HG03280 (cell line): ENCODE results near the gene ZNF92.
"Not testable (repeated sequence)": the region's sequence is repeated elsewhere in the genome, so short reads cannot be mapped to it uniquely, and the experiment has no call there.

ENCODE experiments used
- ATAC-seq: cut with Tn5 transposase; IDR thresholded peaks from one replicate; pipeline ENCODE4 v1.9.1; 2021; ENCODE audit warnings: mild to moderate bottlenecking, moderate library complexity; ENCODE audit not compliant: unreplicated experiment

Gene ZNF92

GRCh38 chr7:65422670-65423069 is 49.0 kb downstream of the ZNF92 start:
- no peak for ATAC-seq

DNA sequence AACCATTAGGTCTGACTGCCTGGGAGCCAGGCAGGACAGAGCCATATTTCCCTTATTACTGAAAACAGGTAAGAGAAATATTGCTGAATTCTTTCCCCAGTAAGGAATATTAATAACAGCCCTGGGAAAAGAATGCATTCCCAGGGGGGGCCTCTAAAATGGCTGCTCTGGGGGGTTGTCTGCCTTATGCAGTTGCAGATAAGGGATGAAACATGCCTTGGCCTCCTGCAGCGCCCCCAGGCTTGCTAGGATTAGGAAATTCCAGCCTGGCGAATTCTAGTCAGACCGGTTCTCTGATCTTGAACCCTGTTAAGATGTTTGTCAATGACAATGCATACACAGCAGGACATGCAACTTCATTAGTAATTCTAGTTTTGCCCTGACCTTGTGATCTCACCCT is 49.6 kb downstream of the ZNF92 start:
- ATAC-seq = not testable (repeated sequence)

DNA sequence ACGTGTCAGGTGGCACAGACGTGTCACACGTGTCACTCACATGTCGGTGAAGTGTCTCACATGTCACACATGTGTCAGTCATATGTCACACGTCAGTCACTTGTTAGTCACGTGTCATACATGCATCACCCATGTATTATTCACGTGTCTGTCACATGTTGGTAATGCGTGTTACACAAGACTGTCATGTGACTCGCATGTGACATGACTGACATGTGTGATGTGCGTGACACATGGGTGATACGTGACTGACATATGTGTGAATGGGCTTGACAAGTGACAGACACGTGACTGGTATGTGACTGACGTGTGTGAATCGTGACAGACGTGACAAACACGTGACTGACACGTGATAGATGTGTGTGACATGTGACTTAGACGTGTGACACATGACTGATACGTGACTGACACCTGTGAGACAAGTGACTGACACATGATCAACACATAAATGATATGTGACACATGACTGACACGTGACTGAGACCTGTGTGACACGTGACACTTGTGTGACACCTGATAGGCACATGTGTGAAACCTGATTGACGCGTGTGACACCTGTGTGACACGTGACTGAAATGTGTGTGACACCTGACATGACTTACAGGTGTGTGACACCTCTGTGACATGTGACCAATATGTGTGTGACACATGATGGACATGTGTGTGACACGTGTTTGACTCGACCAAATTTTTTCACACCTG is 56.1 kb downstream of the ZNF92 start:
- ATAC-seq = no peak

GRCh38 chr7:65430344-65431186 is 56.9 kb downstream of the ZNF92 start:
- no peak for ATAC-seq

- ATAC-seq = no peak
Observed at GRCh38 chr7:65434307-65434706, 60.7 kb downstream of the ZNF92 start.

- no peak for ATAC-seq
Observed at GRCh38 chr7:65436163-65436562, 62.5 kb downstream of the ZNF92 start.

DNA sequence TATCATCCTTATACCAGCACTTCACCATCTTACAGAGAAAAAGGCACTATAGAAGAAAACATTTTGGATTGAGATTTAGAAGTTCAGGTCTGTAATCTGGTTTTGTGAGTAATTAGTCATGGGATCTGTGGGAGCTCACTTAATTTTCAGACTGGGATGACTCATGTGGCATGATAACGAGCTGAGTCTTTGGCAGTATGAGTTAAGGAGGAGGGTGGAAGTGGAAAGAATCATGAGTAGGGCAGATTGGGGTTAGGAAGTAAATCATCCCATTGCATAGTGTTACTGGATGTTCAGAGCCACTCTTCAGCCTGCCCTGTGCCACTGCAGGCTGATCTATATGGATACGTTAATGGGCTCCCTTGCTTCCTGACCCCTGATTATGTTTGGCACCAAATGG is 64.9 kb downstream of the ZNF92 start:
- ATAC-seq = no peak

GRCh38 chr7:65441010-65441409 is 67.4 kb downstream of the ZNF92 start:
- no peak for ATAC-seq

DNA sequence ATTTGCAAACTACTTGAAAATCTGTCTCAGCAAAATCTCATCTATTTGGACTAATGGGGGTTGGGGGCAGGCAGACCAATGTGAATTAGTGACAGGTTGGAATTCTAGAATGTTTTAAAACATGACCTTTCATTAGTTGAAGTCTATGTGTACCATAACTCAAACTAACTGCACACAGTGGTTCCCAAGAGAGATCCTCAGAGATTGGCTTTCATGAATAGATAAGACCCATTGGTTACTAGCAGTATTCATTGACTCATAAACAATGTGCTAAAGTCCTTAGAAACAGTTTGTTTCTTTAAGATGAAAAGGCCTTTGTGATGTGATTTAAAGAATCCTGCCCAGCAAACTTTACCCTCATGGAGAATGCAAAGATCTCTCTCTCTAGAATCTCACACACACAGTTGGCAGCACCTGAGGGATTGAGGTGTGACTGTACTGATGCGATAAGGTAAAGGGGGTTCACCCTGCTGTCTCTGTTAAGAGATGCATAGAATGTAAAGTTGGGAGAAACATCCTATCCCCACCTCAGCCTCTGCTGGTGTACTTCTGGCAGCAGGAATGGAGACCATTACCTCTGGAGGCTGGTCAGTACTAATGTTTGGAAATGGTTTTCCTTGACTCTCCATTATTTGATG is 70.7 kb downstream of the ZNF92 start:
- ATAC-seq = no peak

DNA sequence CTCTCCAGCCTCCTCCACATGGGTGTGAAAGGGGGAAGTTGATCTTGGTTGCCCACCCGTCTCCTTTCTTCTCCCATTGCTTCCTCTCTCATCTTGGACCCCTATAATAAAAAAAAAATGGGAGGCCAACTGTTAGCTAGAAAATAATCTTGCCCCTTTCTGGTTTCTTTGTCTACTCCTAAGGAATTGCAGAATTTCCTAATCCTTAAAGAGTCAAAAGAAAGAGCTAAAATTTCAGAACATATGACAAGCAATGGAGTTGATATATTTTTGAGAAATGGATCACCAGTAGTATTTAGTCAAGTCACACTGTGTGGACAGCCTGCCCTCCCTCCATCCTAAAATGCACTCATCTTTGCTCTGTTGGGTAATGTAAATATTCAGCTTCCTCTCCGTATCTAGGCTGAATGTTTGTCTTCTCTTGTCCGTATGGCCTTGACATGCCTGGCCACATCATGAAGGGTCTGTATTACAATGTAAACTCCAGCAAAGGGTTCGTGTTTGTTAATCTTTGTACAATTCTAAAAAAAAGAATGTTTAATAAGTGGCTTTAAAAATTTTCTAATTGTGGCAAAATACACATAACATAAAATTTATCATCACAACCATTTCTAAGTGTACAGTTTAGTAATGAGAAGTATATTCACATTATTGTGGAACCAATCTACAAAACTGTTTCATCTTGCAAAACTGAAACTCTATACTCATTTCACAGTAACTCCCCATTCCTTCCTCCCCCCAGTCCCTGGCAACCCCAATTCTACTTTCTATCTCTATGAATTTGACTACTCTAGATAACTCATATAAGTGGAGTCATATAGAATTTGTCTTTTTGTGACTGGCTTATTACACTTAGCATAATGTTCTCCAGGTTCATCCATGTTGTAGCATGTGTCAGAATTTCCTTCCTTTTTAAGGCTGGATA is 71.5 kb downstream of the ZNF92 start:
- ATAC-seq = no peak

- ATAC-seq = not testable (repeated sequence)
Observed at GRCh38 chr7:65447041-65447440, 73.4 kb downstream of the ZNF92 start.

DNA sequence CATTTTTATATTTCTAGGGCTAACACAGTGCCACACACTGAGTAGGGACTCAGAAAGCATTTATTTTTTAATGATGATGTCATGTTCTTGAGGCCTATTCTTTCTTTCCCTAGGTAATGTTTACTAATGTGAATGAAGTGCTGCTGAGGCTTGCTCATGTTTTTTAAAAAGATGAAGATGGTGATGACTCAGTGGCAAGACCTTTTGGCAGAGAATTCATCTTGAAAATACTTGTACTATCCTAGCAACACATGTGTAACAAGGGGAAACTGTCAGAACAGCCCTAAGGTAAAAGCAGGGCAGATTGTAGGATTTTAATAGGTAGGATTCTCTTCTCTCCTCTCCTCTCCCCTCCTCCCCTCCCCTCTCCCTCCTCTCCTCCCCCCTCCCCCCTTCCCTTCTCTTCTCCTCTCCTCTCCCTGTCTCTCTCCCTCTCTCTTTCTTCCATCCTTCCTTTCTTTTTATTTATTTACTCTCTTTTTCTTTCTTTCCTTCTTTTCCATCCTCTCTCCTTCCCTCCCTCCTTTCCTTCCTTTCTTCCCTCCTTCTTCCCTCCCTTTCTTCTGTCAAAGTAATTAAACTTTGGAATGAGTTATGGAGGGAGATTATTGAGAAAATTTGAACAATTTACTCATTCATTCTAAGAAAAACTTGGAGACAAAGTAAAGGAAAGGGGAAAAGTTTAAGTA is 75.3 kb downstream of the ZNF92 start:
- no peak for ATAC-seq

DNA sequence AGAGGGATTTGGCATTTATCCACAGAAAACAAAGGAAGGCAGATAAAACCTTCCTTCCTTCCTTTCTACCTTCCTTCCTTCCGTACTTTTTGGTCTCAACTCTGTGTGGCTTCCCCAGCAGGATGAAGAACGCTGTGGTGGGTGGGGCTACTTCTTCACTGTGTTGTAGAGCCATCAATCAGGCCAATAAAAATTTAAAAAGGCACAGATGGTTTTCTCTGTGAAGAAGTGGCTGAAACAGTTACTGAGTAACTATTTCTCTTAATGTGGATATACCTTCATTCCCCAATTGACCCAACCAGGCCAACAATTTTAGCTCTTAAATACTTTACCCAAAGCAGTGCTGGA is 75.8 kb downstream of the ZNF92 start:
- no peak for ATAC-seq
